Adrenal gland (tissue), 5 donors: ENCODE data around the gene RAD51B.
"Not testable (repeated sequence)": the region's sequence is repeated elsewhere in the genome, so short reads cannot be mapped to it uniquely, and the experiment has no call there.

Experiments
- CTCF ChIP-seq, 6 experiments: fragments of 450-650 bp in 4 of 6; fragments of 200-600 bp in 2 of 6; sonication (generic) in 1 of 6; IDR thresholded peaks; 1 replicate in 5 of 6; 2 replicates in 1 of 6; pipeline versions ENCODE4 v1.5.1 to v1.8.0; 2016 to 2021; ENCODE audit warnings: antibody characterized with exemption in 6 of 6, mild to moderate bottlenecking in 2 of 6, moderate library complexity in 1 of 6
- POLR2A ChIP-seq, 2 donors: fragments of 450-650 bp; IDR thresholded peaks; one replicate each; pipeline ENCODE4 v1.6.1; 2017; ENCODE audit warnings: antibody characterized with exemption in 2 of 2, mild to moderate bottlenecking in 2 of 2, moderate library complexity in 1 of 2
- donor health status: DM: no; HTN: no; CAD: no.

GRCh38 chr14:67967970-67968369, 148.4 kb downstream of the RAD51B start:
- TF ChIP-seq CTCF, POLR2A (IDR thresholded peaks at IDR 0.05): not testable (repeated sequence)
